K562 (cell line): Measurements from ENCODE around the gene RAB7A. TPM values are rescaled to one million over a fixed set of nuclear protein-coding genes. Genes with fewer than 3 reads are reported as not detected.

Experiments
- ATAC-seq: fragments of 200-7000 bp; cut with Tn5 transposase; 3 replicates; pipeline ENCODE4 v1.9.1; 2020; ENCODE audit warnings: moderate library complexity
- BruUV-seq: library from RNA; stranded (reverse); fragments of 400-500 nt; replicated peaks from 2 replicates; lab custom pipeline; 2021; lab: Mats Ljungman, UMichigan
- CTCF ChIA-PET: fragments of 300-600 bp; formaldehyde crosslinking; extraction: SDS; loops from one replicate; lab custom pipeline; 2021; ENCODE audit warnings: low intra/inter-chr PET ratio; lab: Yijun Ruan, JAX
- POLR2A ChIA-PET: fragments of 300-600, 350-650 bp; sonication (Branson Sonifier 250); formaldehyde crosslinking; extraction: SDS; loops from one replicate; lab custom pipeline; 2021; ENCODE audit warnings: antibody characterized with exemption, inconsistent platforms; lab: Yijun Ruan, JAX
- DNase-seq, 4 experiments: peaks; one replicate each; pipeline versions ENCODE4 v3.0.0 to v3.0.0-alpha.2; 2011 to 2018; ENCODE audit warnings: low spot score in 3 of 4, mixed read lengths in 3 of 4; ENCODE audit errors: extremely low read depth in 1 of 4
- FAIRE-seq: peaks from 2 replicates; lab custom pipeline; 2011; peaks lifted over from hg19 to GRCh38; lab: Jason Lieb, UNC
- H2AFZ ChIP-seq: 2 replicates; pipeline ENCODE4 v1.6.0; 2011; ENCODE audit warnings: low read depth, low read length, control low read depth, inconsistent platforms
- H3K27ac ChIP-seq: fragments of 200-600 bp; 3 replicates; pipeline ENCODE4 v1.8.0; 2011; ENCODE audit warnings: low read depth, mild to moderate bottlenecking, control low read depth, inconsistent platforms, low read length, moderate library complexity, mixed read lengths; ENCODE audit errors: extremely low read depth
- H3K27me3 ChIP-seq, 2 experiments: fragments of 300-600 bp in 1 of 2; 2 replicates in 1 of 2; 3 replicates in 1 of 2; pipeline versions ENCODE4 v1.6.0 to v1.8.0; 2011; ENCODE audit warnings: inconsistent platforms in 2 of 2, low read length in 2 of 2, mild to moderate bottlenecking in 1 of 2, mixed read lengths in 1 of 2, moderate library complexity in 1 of 2; ENCODE audit not compliant: control insufficient read depth in 2 of 2, insufficient read depth in 2 of 2
- H3K36me3 ChIP-seq: fragments of 300-600 bp; 3 replicates; pipeline ENCODE4 v1.8.0; 2011; ENCODE audit warnings: mild to moderate bottlenecking, low read length, inconsistent platforms; ENCODE audit not compliant: control insufficient read depth, insufficient read depth
- H3K4me1 ChIP-seq, 2 experiments: fragments of 200-600 bp in 1 of 2; replicated peaks in 1 of 2; 2 replicates in 1 of 2; 3 replicates in 1 of 2; pipeline versions ENCODE4 v1.5.1 to v1.8.0; 2011; ENCODE audit warnings: inconsistent platforms in 2 of 2, low read length in 2 of 2, mild to moderate bottlenecking in 1 of 2, mixed read lengths in 1 of 2, moderate library complexity in 1 of 2; ENCODE audit not compliant: control insufficient read depth in 2 of 2, insufficient read depth in 2 of 2
- H3K4me2 ChIP-seq: 2 replicates; pipeline ENCODE4 v1.6.1; 2011; ENCODE audit warnings: low read length, control low read depth, inconsistent platforms, mixed read lengths; ENCODE audit not compliant: insufficient read depth
- H3K4me3 ChIP-seq: fragments of 200-600 bp; sonication (generic), shearing (Covaris generic); 2 replicates; pipeline ENCODE4 v1.5.1; 2016; ENCODE audit warnings: control low read depth, inconsistent platforms
- H3K79me2 ChIP-seq: fragments of 200-600 bp; 3 replicates; pipeline ENCODE4 v1.8.0; 2011; ENCODE audit warnings: low read length, inconsistent platforms; ENCODE audit not compliant: control insufficient read depth, insufficient read depth
- H3K9ac ChIP-seq, 2 experiments: 2 replicates each; pipeline versions ENCODE4 v1.6.0 to v1.6.1; 2011; ENCODE audit warnings: low read depth in 2 of 2, low read length in 2 of 2, control low read depth in 1 of 2, inconsistent platforms in 1 of 2, mild to moderate bottlenecking in 1 of 2, mixed read lengths in 1 of 2; ENCODE audit not compliant: insufficient read depth in 1 of 2
- H3K9me1 ChIP-seq: one replicate; pipeline ENCODE4 v1.6.0; 2011; ENCODE audit warnings: inconsistent platforms, mild to moderate bottlenecking, low read length, moderate library complexity; ENCODE audit not compliant: control insufficient read depth, insufficient read depth
- H3K9me3 ChIP-seq: replicated peaks from 2 replicates; pipeline ENCODE4 v1.5.1; 2011; ENCODE audit warnings: low read depth, low read length, inconsistent platforms; ENCODE audit not compliant: control insufficient read depth, insufficient read depth
- H4K20me1 ChIP-seq: replicated peaks from 2 replicates; pipeline ENCODE4 v1.6.1; 2011; ENCODE audit warnings: low read length, inconsistent platforms, mixed read lengths; ENCODE audit not compliant: control insufficient read depth, insufficient read depth
- DACH1 ChIP-seq: fragments of 450-650 bp; IDR thresholded peaks from 2 replicates; pipeline ENCODE4 v1.6.1; 2018; ENCODE audit not compliant: partially characterized antibody
- FIP1L1 ChIP-seq: fragments of 200-400 bp; formaldehyde crosslinking; IDR thresholded peaks from 2 replicates; pipeline ENCODE4 v1.6.1; 2018; ENCODE audit warnings: mild to moderate bottlenecking, low read depth, low read length; ENCODE audit not compliant: poor library complexity, severe bottlenecking
- NR2C1 ChIP-seq, 2 experiments: fragments of 450-650 bp; IDR thresholded peaks; 2 replicates each; pipeline ENCODE4 v1.6.1; 2017; ENCODE audit warnings: mild to moderate bottlenecking in 2 of 2, antibody characterized with exemption in 1 of 2, inconsistent platforms in 1 of 2, missing compliant biosample characterization in 1 of 2, missing genetic modification characterization in 1 of 2
- RBM17 ChIP-seq: fragments of 200-400 bp; formaldehyde crosslinking; IDR thresholded peaks from 2 replicates; pipeline ENCODE4 v1.6.1; 2017; ENCODE audit warnings: low read depth, mild to moderate bottlenecking, low read length, borderline replicate concordance
- RERE ChIP-seq: sonication (generic); formaldehyde crosslinking; IDR thresholded peaks from 2 replicates; pipeline ENCODE4 v1.8.0; 2023; ENCODE audit warnings: missing genetic modification reagents, mild to moderate bottlenecking, borderline replicate concordance
- SRSF9 ChIP-seq: fragments of 200-400 bp; formaldehyde crosslinking; IDR thresholded peaks from 2 replicates; pipeline ENCODE4 v1.6.1; 2017; ENCODE audit warnings: low read depth, low read length, borderline replicate concordance
- WGBS: fragments of 100-300 bp; shearing (Covaris generic); methylation state at CpG from one replicate; pipeline ENCODE4 v1.1.6; 2016; ENCODE audit warnings: low coverage, mixed read lengths; ENCODE audit not compliant: insufficient coverage; ENCODE audit errors: missing lambda C conversion rate; 5-methylcytosine and 5-hydroxymethylcytosine counted together
- in situ Hi-C: fragments of 300-500 bp; cut with MboI; formaldehyde crosslinking; loops from 4 replicates; pipeline ENCODE4 v1.15.0; 2018; ENCODE audit warnings: inconsistent platforms, mixed read lengths
- intact Hi-C: fragments of 100-400 bp; cut with micrococcal nuclease; formaldehyde crosslinking; loops from 2 replicates; pipeline ENCODE4 v1.14.2; 2022
- polyA plus RNA-seq, 8 experiments: library from polyadenylated mRNA; depleted of rRNA in 4 of 8; stranded (reverse) in 5 of 8; unstranded in 3 of 8; fragments of >200 nt; fragmentation: Nextera tagmentation in 2 of 8; fragmentation: Illumina TruSeq in 1 of 8; extraction: Ambion mirVana in 2 of 8; extraction: Trizol in 1 of 8; gene quantifications; 2 replicates each; pipeline versions ENCODE4 v1.2.1 to v1.2.3, GENCODE V29; 2011 to 2014; ENCODE audit warnings: inconsistent platforms in 1 of 8, missing spikeins in 1 of 8
- total RNA-seq, 7 experiments: library from RNA; depleted of rRNA in 6 of 7; stranded (reverse); fragments of >200 nt in 6 of 7; fragmentation: Illumina TruSeq in 2 of 7; extraction: Trizol in 2 of 7; gene quantifications; 2 replicates each; pipeline versions ENCODE4 v1.2.1 to v1.2.3, GENCODE V29; 2011 to 2021; ENCODE audit warnings: low replicate concordance in 1 of 7
- TF ChIP-seq, protein P1 (sequence below), 2 experiments: fragments of 200-800 bp in 1 of 2; sonication (Bioruptor generic) in 1 of 2; sonication (generic) in 1 of 2; formaldehyde crosslinking in 1 of 2; IDR thresholded peaks in 1 of 2; conservative IDR thresholded peaks in 1 of 2; 2 replicates each; pipeline versions ENCODE4 v1.5.0 to v1.6.1; 2016 to 2020; ENCODE audit warnings: missing compliant biosample characterization in 1 of 2, missing genetic modification characterization in 1 of 2, missing genetic modification reagents in 1 of 2
- TF ChIP-seq, protein P2 (sequence below): conservative IDR thresholded peaks from 2 replicates; pipeline ENCODE4 v1.6.1; 2011; ENCODE audit warnings: low read depth, mild to moderate bottlenecking, low read length; ENCODE audit not compliant: control insufficient read depth
- TF ChIP-seq, protein P3 (sequence below): sonication (generic); formaldehyde crosslinking; IDR thresholded peaks from 2 replicates; pipeline ENCODE4 v1.8.0; 2022; ENCODE audit warnings: missing genetic modification reagents, mild to moderate bottlenecking, moderate library complexity, borderline replicate concordance

RAB7A gene
- total and polyA plus RNA-seq, 9 of the 15 experiments (the other 6 are each of a cell fraction or from before 2014, with no cell fraction given), result 30.9 to 204 (median 72.8) TPM

DNA sequence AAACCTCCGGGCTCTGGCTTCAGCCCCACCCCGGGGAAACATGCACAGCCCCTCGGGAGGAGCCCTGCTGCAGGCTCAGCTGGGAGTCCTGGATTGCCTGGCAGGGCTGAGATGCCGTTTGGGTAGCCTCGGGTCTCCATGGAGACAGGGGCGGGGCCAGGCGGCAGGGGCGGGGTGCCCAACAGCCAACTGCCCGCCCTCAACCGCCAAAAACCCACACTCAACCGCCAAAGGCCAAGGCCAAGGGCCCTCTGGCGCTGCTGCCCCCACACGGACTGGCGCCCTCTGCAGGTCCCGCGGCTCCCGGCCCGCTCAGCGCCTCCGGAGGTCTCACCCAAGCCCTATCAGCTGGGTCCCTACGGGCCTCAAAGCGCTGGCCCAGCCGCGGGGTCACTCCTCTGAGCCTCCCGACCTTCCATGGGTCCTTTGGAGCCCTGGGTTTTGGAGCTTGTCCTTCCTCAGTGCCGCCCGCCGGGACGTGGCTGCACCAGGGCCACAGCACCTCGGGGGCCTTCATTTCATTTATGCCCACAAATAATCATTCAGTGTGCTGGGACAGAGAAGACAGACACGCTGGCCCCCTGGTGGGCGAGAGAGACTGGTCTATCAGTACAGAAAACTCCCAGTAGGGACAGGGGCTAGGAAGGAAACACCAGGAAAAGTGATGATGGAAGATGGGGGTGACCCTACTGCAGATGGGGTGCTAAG, 119.9 kb downstream of the RAB7A start:
- WGBS, result 3% methylated on average over 14 of the region's 32 CpGs
- H2AFZ ChIP-seq, result peak overlapping the region; percentile 66
- H3K27ac ChIP-seq, result peak overlapping the region; percentile 66
- CTCF ChIA-PET, result interaction anchor here (1.2 kb wide), 2 partner anchors 62 to 165 kb away, joined by 3 read pairs; no protein-coding TSS in a partner anchor
- H3K4me3 ChIP-seq, result peak overlapping the region; percentile 8; the same call in 1 of the 2 replicates
- peak; percentile 75 for FAIRE-seq
- peak overlapping the region; percentile 56 for H3K4me2 ChIP-seq
- no peaks in the 10 kb centered on the region for H3K9me1 ChIP-seq
- no peaks in the 10 kb centered on the region for H3K79me2 ChIP-seq
- intact Hi-C loops (loop anchor here (1.0 to 5.0 kb wide), 3 partner anchors 44 to 164 kb away; no protein-coding TSS in a partner anchor), in situ Hi-C loops (no loop called here)
- peaks cover 13 to 45% of the 10 kb centered on the region in 2 experiments; a peak in 4 of 5 replicates for H3K4me1 ChIP-seq
- POLR2A ChIA-PET, result interaction anchor here (1.0 kb wide), 1 partner anchor 197 kb away, joined by 4 read pairs; no protein-coding TSS in a partner anchor
- H3K36me3 ChIP-seq, result no peaks in the 10 kb centered on the region
- BruUV-seq, result no TSS peak
- no peaks in the 10 kb centered on the region for H4K20me1 ChIP-seq
- peak; percentile 85 to 92 (median 89) for DNase-seq
- no peaks in the 10 kb centered on the region for H3K9me3 ChIP-seq
- peak overlapping the region; percentile 27 to 88 for H3K9ac ChIP-seq
- ATAC-seq, result peak; percentile 95
- no peaks in the 10 kb centered on the region for H3K27me3 ChIP-seq
- peak; percentile 58 for TF ChIP-seq DACH1
- no peak for TF ChIP-seq RERE (CRISPR knock-in tag)
- TF ChIP-seq SRSF9, result no peak
- TF ChIP-seq, protein P1, sequence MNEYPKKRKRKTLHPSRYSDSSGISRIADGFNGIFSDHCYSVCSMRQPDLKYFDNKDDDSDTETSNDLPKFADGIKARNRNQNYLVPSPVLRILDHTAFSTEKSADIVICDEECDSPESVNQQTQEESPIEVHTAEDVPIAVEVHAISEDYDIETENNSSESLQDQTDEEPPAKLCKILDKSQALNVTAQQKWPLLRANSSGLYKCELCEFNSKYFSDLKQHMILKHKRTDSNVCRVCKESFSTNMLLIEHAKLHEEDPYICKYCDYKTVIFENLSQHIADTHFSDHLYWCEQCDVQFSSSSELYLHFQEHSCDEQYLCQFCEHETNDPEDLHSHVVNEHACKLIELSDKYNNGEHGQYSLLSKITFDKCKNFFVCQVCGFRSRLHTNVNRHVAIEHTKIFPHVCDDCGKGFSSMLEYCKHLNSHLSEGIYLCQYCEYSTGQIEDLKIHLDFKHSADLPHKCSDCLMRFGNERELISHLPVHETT (CRISPR knock-in tag; conservative IDR thresholded peaks at IDR 0.05 in 1 of 2, IDR thresholded peaks at IDR 0.05 in 1 of 2), result no peak
- no peak for TF ChIP-seq NR2C1 (IDR thresholded peaks at IDR 0.05)
- peak; percentile 36; the same call in 1 of the 2 replicates for TF ChIP-seq NR2C1 (tag; IDR thresholded peaks at IDR 0.05)
- TF ChIP-seq, protein P2, sequence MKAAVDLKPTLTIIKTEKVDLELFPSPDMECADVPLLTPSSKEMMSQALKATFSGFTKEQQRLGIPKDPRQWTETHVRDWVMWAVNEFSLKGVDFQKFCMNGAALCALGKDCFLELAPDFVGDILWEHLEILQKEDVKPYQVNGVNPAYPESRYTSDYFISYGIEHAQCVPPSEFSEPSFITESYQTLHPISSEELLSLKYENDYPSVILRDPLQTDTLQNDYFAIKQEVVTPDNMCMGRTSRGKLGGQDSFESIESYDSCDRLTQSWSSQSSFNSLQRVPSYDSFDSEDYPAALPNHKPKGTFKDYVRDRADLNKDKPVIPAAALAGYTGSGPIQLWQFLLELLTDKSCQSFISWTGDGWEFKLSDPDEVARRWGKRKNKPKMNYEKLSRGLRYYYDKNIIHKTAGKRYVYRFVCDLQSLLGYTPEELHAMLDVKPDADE, result no peak
- no peak for TF ChIP-seq RBM17
- TF ChIP-seq FIP1L1, result peak; percentile 85
- TF ChIP-seq, protein P3, sequence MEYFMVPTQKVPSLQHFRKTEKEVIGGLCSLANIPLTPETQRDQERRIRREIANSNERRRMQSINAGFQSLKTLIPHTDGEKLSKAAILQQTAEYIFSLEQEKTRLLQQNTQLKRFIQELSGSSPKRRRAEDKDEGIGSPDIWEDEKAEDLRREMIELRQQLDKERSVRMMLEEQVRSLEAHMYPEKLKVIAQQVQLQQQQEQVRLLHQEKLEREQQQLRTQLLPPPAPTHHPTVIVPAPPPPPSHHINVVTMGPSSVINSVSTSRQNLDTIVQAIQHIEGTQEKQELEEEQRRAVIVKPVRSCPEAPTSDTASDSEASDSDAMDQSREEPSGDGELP (CRISPR knock-in tag), result peak; percentile 95
